ENCODE data around the gene IRF2BP1. TPM values are rescaled to one million over a fixed set of nuclear protein-coding genes. Genes with fewer than 3 reads are reported as not detected.

IRF2BP1 gene
- total RNA-seq, 1 donor = 35.8 TPM

DNA sequence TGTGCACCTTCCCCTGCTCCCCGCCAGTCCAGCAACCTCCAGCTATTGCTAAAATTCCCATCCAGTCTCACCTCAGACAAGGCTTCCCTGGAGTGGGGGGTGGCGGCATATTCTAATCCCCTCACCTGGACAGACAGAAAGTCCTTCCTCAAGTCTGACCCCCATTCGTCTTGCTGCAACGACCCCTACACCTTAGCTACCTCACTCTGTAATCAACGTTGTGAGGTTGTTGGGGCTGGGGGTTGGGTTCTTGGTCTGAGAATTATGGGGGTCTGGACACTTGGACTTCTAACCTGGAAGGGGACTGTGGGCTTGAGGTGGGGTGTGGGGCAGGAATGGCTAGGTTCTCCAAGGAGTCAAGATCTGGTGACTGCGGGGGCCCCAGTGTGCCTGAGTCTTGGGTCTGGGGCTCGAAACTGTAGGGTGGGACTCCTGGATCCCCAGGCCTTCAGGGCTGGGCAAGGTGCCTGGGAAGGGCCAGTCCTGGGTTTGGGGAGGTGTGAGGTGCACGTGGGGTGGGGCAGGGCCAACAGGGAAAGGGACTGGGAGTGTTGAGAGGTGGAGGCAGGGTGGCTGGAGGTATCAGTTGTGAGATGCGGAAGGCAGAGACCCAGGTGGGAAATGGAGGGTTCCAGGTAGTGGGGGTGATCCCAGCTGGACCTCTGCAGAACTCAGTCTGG is 20.5 kb downstream of the IRF2BP1 start:
- Histone ChIP-seq H3K27ac (ENCODE audit: low read depth, low read length) (no peak overlapping the region), H3K27me3 (ENCODE audit: insufficient read depth, low read length) (peaks cover 46% of the 10 kb centered on the region), H3K9me3 (ENCODE audit: low read depth, low read length) (no peaks in the 10 kb centered on the region), H2AFZ (ENCODE audit: low read length) (no peak overlapping the region), H3K4me1 (ENCODE audit: insufficient read depth, low read length) (peaks cover 7% of the 10 kb centered on the region), H3K36me3 (ENCODE audit: insufficient read depth, low read length) (no peaks in the 10 kb centered on the region), H3K4me2 (ENCODE audit: insufficient read depth, low read length) (no peak overlapping the region), H3K79me2 (ENCODE audit: insufficient read depth, low read length) (peaks cover 25% of the 10 kb centered on the region), H3K4me3 (ENCODE audit: insufficient read depth, low read length) (no peak overlapping the region), H4K20me1 (ENCODE audit: insufficient read depth, low read length) (no peaks in the 10 kb centered on the region)
- TF ChIP-seq, protein P1, sequence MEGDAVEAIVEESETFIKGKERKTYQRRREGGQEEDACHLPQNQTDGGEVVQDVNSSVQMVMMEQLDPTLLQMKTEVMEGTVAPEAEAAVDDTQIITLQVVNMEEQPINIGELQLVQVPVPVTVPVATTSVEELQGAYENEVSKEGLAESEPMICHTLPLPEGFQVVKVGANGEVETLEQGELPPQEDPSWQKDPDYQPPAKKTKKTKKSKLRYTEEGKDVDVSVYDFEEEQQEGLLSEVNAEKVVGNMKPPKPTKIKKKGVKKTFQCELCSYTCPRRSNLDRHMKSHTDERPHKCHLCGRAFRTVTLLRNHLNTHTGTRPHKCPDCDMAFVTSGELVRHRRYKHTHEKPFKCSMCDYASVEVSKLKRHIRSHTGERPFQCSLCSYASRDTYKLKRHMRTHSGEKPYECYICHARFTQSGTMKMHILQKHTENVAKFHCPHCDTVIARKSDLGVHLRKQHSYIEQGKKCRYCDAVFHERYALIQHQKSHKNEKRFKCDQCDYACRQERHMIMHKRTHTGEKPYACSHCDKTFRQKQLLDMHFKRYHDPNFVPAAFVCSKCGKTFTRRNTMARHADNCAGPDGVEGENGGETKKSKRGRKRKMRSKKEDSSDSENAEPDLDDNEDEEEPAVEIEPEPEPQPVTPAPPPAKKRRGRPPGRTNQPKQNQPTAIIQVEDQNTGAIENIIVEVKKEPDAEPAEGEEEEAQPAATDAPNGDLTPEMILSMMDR (IDR thresholded peaks at IDR 0.05; ENCODE audit: extremely low read depth, low read depth, low read length) = no peak
- DNase-seq (ENCODE audit: insufficient read length, low spot score, missing footprints) = peak; percentile 83

DNA sequence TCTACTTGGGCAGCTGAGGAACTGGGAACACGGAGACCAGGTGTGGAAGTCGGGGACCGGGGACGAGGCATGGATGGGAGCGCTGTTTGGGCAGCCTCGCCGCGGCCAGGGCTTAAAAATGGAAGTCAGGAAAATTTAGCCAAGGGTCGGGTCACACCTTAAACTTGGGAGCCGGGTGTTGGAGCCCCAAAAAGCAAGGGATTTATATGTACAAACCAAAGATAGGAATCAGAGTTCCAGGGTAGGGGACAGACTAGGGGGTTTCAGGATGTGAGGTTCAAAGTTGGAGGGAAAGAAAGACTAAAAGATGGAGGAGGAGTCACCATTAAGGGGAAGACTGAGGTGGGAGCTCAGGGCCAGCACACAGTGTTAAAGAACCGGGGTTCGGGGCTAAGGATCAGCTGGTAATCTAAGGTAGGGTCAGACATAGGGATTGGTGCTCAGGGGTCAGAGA is 21.3 kb downstream of the IRF2BP1 start:
- Histone ChIP-seq H3K4me2 (ENCODE audit: insufficient read depth, low read length) (no peak overlapping the region), H3K27ac (ENCODE audit: low read depth, low read length) (no peak overlapping the region), H3K27me3 (ENCODE audit: insufficient read depth, low read length) (peaks cover 46% of the 10 kb centered on the region), H2AFZ (ENCODE audit: low read length) (no peak overlapping the region), H3K4me1 (ENCODE audit: insufficient read depth, low read length) (peaks cover 7% of the 10 kb centered on the region), H4K20me1 (ENCODE audit: insufficient read depth, low read length) (no peaks in the 10 kb centered on the region), H3K9me3 (ENCODE audit: low read depth, low read length) (no peaks in the 10 kb centered on the region), H3K4me3 (ENCODE audit: insufficient read depth, low read length) (no peak overlapping the region), H3K79me2 (ENCODE audit: insufficient read depth, low read length) (peaks cover 32% of the 10 kb centered on the region), H3K36me3 (ENCODE audit: insufficient read depth, low read length) (peaks cover 6% of the 10 kb centered on the region)
- no peak for DNase-seq (ENCODE audit: insufficient read length, low spot score, missing footprints)
- TF ChIP-seq, protein P1 (IDR thresholded peaks at IDR 0.05; ENCODE audit: extremely low read depth, low read depth, low read length) = no peak

DNA sequence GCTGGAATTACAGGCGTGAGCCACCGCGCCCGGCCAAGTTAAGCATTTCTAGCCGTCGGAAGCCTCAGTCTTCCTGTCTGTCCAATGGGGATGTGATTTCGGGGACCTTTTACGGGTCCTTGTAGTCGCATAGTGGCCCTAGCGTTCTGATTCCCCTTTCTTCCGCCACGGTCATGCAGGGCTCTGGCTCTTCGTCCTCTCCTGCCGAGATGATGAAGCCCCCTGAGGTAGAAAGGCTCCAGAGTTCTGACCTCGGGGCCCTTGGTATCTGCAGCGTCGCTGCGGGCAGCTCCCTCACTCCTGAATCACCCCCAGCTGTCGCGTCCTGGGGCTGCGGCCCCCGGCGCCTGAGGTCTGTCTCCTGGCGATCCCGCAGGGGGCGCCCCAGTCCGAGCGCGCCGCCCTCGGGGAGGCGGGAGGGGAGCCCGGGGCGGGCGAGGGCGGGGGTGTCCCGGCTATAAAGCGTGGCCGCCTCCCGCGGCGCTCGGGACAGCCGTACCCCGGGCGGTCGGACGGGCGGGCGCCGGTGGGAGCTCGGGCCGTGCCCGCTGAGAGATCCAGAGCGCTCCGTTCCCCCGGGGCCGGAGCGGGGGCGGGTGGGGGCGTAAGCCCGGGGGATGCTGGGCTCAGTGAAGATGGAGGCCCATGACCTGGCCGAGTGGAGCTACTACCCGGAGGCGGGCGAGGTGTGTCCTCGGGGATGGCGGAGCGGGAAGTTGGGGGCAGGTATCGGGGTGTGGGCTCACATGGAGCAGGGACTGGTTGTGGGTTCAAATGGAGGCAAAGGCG is 21.9 kb downstream of the IRF2BP1 start, which contains the start of gene FOXA3:
FOXA3 (plus strand) TSS at position 487 of the 789 bp plus-strand sequence; CDS start at position 618, 131 bp downstream.
- Histone ChIP-seq H3K36me3 (ENCODE audit: insufficient read depth, low read length) (peaks cover 12% of the 10 kb centered on the region), H4K20me1 (ENCODE audit: insufficient read depth, low read length) (no peaks in the 10 kb centered on the region), H2AFZ (ENCODE audit: low read length) (peak within 1 kb of the TSS; percentile 97), H3K4me1 (ENCODE audit: insufficient read depth, low read length) (peaks cover 7% of the 10 kb centered on the region), H3K27ac (ENCODE audit: low read depth, low read length) (no peak within 1 kb of the TSS), H3K4me2 (ENCODE audit: insufficient read depth, low read length) (peak within 1 kb of the TSS; percentile 90), H3K27me3 (ENCODE audit: insufficient read depth, low read length) (peaks cover 46% of the 10 kb centered on the region), H3K79me2 (ENCODE audit: insufficient read depth, low read length) (peaks cover 39% of the 10 kb centered on the region), H3K4me3 (ENCODE audit: insufficient read depth, low read length) (peak within 1 kb of the TSS; percentile 83), H3K9me3 (ENCODE audit: low read depth, low read length) (no peaks in the 10 kb centered on the region)
- TF ChIP-seq, protein P1 (IDR thresholded peaks at IDR 0.05; ENCODE audit: extremely low read depth, low read depth, low read length) = peak; percentile 25
- DNase-seq (ENCODE audit: insufficient read length, low spot score, missing footprints) = peak; percentile 92

DNA sequence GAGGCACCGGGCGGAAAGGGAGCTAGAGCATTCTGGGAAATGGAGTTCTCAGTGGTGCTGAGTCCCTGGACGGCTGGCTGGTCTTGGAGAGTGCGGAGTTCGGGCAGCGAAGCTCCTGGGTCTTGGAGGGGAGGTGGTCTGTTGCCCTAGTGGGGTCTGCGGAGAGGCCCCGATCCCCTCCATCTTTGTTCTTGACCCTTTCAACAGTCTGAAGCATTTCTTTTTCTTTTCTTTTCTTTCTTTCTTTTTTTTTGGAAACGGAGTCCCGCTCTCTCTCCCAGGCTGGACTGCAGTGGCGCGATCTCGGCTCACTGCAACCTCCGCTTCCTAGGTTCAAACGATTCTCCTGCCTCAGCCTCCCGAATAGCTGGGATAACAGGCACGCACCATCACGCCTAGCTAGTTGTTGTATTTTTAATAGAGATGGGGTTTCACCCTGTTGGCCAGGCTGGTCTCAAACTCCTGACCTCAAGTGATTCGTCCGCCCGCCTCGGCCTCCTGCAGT is 22.6 kb downstream of the IRF2BP1 start:
- Histone ChIP-seq H3K4me2 (ENCODE audit: insufficient read depth, low read length) (peak overlapping the region; percentile 90), H3K36me3 (ENCODE audit: insufficient read depth, low read length) (peaks cover 18% of the 10 kb centered on the region), H4K20me1 (ENCODE audit: insufficient read depth, low read length) (no peaks in the 10 kb centered on the region), H3K4me3 (ENCODE audit: insufficient read depth, low read length) (peak overlapping the region; percentile 83), H3K79me2 (ENCODE audit: insufficient read depth, low read length) (peaks cover 43% of the 10 kb centered on the region), H2AFZ (ENCODE audit: low read length) (peak overlapping the region; percentile 97), H3K27ac (ENCODE audit: low read depth, low read length) (no peak overlapping the region), H3K4me1 (ENCODE audit: insufficient read depth, low read length) (peaks cover 7% of the 10 kb centered on the region), H3K27me3 (ENCODE audit: insufficient read depth, low read length) (peaks cover 43% of the 10 kb centered on the region), H3K9me3 (ENCODE audit: low read depth, low read length) (no peaks in the 10 kb centered on the region)
- TF ChIP-seq, protein P1 (IDR thresholded peaks at IDR 0.05; ENCODE audit: extremely low read depth, low read depth, low read length) = no peak
- DNase-seq (ENCODE audit: insufficient read length, low spot score, missing footprints) = no peak

All from osteoblast (primary cell).